ENCODE data around the gene PPP2R2D. TPM values are rescaled to one million over a fixed set of nuclear protein-coding genes. Genes with fewer than 3 reads are reported as not detected.

PPP2R2D gene
- polyA plus RNA-seq, 1 donor (not counting 4 experiments of a cell fraction or from before 2014, with no cell fraction given): 49.1 TPM

- TF ChIP-seq EZH2 (IDR thresholded peaks at IDR 0.05; ENCODE audit: low read length) (no peak), CTCF (optimal IDR thresholded peaks at IDR 0.05 in 1 of 3, IDR thresholded peaks at IDR 0.05 in 1 of 3, conservative IDR thresholded peaks at IDR 0.05 in 1 of 3; ENCODE audit: extremely low read depth in 1 of 3, insufficient read depth in 2 of 3, low read length in 3 of 3) (no peak)
- dilution Hi-C loops (cut with MboI; ENCODE audit: extremely low pct_ligation_motif_present, low sequenced_read_pairs): no loop called here
- no peaks in the 10 kb centered on the region for H3K36me3 ChIP-seq (ENCODE audit: control insufficient read depth in 2 of 2, extremely low read depth in 1 of 2, insufficient read depth in 2 of 2, low read length in 2 of 2)
- H3K9me3 ChIP-seq (ENCODE audit: control insufficient read depth, low read depth, low read length): no peaks in the 10 kb centered on the region
- H3K9me1 ChIP-seq (ENCODE audit: control insufficient read depth, extremely low read depth, insufficient read depth, low read length): no peaks in the 10 kb centered on the region
- no peak overlapping the region for H2AFZ ChIP-seq (ENCODE audit: control insufficient read depth, low read length)
- DNase-seq (ENCODE audit: low read depth, low spot score) (no peak), FAIRE-seq (no peak)
- no peak overlapping the region for H3K4me2 ChIP-seq (ENCODE audit: control insufficient read depth, extremely low read depth, insufficient read depth, low read depth, low read length)
- no peaks in the 10 kb centered on the region for H3K4me1 ChIP-seq (ENCODE audit: control insufficient read depth, extremely low read depth, insufficient read depth, low read length)
- no peaks in the 10 kb centered on the region for H4K20me1 ChIP-seq (ENCODE audit: control insufficient read depth, extremely low read depth, insufficient read depth, low read length)
- H3K9ac ChIP-seq (ENCODE audit: control insufficient read depth, extremely low read depth, insufficient read depth, low read length): no peak overlapping the region
- no peak overlapping the region for H3K27ac ChIP-seq (ENCODE audit: control insufficient read depth, insufficient read depth, low read length)
- no peaks in the 10 kb centered on the region for H3K79me2 ChIP-seq (ENCODE audit: control insufficient read depth, insufficient read depth, low read length)
- H3K27me3 ChIP-seq (ENCODE audit: control insufficient read depth, extremely low read depth, insufficient read depth, low read length): peaks cover 23% of the 10 kb centered on the region
- H3K4me3 ChIP-seq (ENCODE audit: control insufficient read depth in 2 of 3, extremely low read depth in 1 of 3, insufficient read depth in 2 of 3, low read depth in 1 of 3, low read length in 3 of 3): no peak overlapping the region
Observed at GRCh38 chr10:131895116-131895515, 5.7 kb upstream of the PPP2R2D start.

GRCh38 chr10:131896403-131896802, 4.4 kb upstream of the PPP2R2D start:
- Histone ChIP-seq H3K9me1 (ENCODE audit: control insufficient read depth, extremely low read depth, insufficient read depth, low read length) (no peaks in the 10 kb centered on the region), H3K4me3 (ENCODE audit: control insufficient read depth in 2 of 3, extremely low read depth in 1 of 3, insufficient read depth in 2 of 3, low read depth in 1 of 3, low read length in 3 of 3) (no peak overlapping the region), H2AFZ (ENCODE audit: control insufficient read depth, low read length) (no peak overlapping the region), H3K79me2 (ENCODE audit: control insufficient read depth, insufficient read depth, low read length) (peaks cover 2% of the 10 kb centered on the region), H3K27ac (ENCODE audit: control insufficient read depth, insufficient read depth, low read length) (no peak overlapping the region), H3K4me2 (ENCODE audit: control insufficient read depth, extremely low read depth, insufficient read depth, low read depth, low read length) (no peak overlapping the region), H3K4me1 (ENCODE audit: control insufficient read depth, extremely low read depth, insufficient read depth, low read length) (no peaks in the 10 kb centered on the region), H3K9me3 (ENCODE audit: control insufficient read depth, low read depth, low read length) (no peaks in the 10 kb centered on the region), H3K36me3 (ENCODE audit: control insufficient read depth in 2 of 2, extremely low read depth in 1 of 2, insufficient read depth in 2 of 2, low read length in 2 of 2) (no peaks in the 10 kb centered on the region), H4K20me1 (ENCODE audit: control insufficient read depth, extremely low read depth, insufficient read depth, low read length) (no peaks in the 10 kb centered on the region), H3K9ac (ENCODE audit: control insufficient read depth, extremely low read depth, insufficient read depth, low read length) (no peak overlapping the region), H3K27me3 (ENCODE audit: control insufficient read depth, extremely low read depth, insufficient read depth, low read length) (peaks cover 19% of the 10 kb centered on the region)
- no peak for FAIRE-seq
- TF ChIP-seq CTCF (optimal IDR thresholded peaks at IDR 0.05 in 1 of 3, IDR thresholded peaks at IDR 0.05 in 1 of 3, conservative IDR thresholded peaks at IDR 0.05 in 1 of 3; ENCODE audit: extremely low read depth in 1 of 3, insufficient read depth in 2 of 3, low read length in 3 of 3): no peak
- no peak for TF ChIP-seq EZH2 (IDR thresholded peaks at IDR 0.05; ENCODE audit: low read length)
- DNase-seq (ENCODE audit: low read depth, low spot score): no peak
- dilution Hi-C loops (cut with MboI; ENCODE audit: extremely low pct_ligation_motif_present, low sequenced_read_pairs): no loop called here

Data from keratinocyte (primary cell).